Measurements from ENCODE around the gene ZNF462.
"Not testable (repeated sequence)": the region's sequence is repeated elsewhere in the genome, so short reads cannot be mapped to it uniquely, and the experiment has no call there.

ZNF462 gene

DNA sequence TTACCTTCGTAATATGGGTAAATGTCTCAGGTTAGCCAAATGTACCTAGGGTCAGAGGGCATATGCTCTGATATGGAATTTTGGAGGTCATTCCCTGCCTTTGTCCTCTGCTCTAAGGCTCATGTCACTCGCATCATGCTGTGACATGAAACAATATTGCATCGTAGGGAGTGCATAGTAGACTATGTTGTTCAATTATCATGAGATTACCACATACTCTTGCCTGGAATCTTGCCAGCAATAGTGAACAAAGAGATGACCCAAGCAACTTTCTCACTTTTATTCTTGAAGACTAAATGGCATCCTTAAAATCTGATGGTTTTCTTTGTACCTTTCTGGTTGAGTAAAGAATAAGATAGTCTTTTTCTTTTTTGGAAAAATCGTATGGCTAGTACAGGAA is 27.6 kb downstream of the ZNF462 start:
- in situ Hi-C loops (cut with HindIII; ENCODE audit: low sequenced_read_pairs): no loop called here
- TF ChIP-seq, protein P1, sequence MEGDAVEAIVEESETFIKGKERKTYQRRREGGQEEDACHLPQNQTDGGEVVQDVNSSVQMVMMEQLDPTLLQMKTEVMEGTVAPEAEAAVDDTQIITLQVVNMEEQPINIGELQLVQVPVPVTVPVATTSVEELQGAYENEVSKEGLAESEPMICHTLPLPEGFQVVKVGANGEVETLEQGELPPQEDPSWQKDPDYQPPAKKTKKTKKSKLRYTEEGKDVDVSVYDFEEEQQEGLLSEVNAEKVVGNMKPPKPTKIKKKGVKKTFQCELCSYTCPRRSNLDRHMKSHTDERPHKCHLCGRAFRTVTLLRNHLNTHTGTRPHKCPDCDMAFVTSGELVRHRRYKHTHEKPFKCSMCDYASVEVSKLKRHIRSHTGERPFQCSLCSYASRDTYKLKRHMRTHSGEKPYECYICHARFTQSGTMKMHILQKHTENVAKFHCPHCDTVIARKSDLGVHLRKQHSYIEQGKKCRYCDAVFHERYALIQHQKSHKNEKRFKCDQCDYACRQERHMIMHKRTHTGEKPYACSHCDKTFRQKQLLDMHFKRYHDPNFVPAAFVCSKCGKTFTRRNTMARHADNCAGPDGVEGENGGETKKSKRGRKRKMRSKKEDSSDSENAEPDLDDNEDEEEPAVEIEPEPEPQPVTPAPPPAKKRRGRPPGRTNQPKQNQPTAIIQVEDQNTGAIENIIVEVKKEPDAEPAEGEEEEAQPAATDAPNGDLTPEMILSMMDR (IDR thresholded peaks at IDR 0.05; ENCODE audit: low read depth, low read length): no peak
- no peak overlapping the region for H3K4me3 ChIP-seq (ENCODE audit: low read depth, low read length)
- DNase-seq (ENCODE audit: low read depth, low spot score): no peak

DNA sequence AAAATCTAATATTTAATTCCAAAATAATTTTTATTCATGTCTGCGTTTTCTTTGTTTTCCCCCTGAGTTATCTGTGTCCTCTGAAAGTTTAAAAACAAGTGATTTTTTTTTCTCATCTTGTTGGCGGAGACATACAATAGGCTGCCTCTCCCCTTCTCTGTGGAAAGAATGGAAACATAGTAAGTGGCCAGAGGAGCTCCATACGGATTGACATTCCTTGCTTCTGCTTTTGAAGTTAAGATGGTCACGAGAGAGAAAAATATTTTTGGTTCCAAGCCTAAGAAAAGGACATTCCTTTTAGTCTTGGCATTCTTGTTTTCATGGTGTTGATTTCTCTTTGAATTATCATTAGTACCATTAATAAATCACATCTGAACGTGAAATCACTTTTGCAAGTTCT is 28.3 kb downstream of the ZNF462 start:
- TF ChIP-seq, protein P1 (IDR thresholded peaks at IDR 0.05; ENCODE audit: low read depth, low read length): no peak
- in situ Hi-C loops (cut with HindIII; ENCODE audit: low sequenced_read_pairs): no loop called here
- no peak for DNase-seq (ENCODE audit: low read depth, low spot score)
- H3K4me3 ChIP-seq (ENCODE audit: low read depth, low read length): no peak overlapping the region

DNA sequence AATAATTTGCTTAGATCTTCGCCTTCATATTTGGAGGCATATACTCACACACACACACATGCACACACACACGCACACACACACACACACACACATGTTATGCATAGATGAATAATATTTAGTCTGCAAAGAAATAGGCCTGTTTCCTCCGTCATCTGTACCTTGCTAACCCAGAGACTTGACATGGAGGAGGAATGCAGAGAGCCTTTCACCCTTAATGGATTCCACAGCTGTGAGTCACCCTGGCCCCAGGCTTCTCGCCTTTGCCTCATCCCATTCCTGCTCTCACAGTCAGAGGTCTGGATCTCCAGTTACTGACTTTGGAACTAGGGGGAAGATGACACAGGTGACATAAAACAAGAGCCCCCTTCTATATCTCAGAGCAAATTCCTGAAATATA is 29.7 kb downstream of the ZNF462 start:
- in situ Hi-C loops (cut with HindIII; ENCODE audit: low sequenced_read_pairs): no loop called here
- TF ChIP-seq, protein P1 (IDR thresholded peaks at IDR 0.05; ENCODE audit: low read depth, low read length): no peak
- peak; percentile 96 for DNase-seq (ENCODE audit: low read depth, low spot score)
- no peak overlapping the region for H3K4me3 ChIP-seq (ENCODE audit: low read depth, low read length)

DNA sequence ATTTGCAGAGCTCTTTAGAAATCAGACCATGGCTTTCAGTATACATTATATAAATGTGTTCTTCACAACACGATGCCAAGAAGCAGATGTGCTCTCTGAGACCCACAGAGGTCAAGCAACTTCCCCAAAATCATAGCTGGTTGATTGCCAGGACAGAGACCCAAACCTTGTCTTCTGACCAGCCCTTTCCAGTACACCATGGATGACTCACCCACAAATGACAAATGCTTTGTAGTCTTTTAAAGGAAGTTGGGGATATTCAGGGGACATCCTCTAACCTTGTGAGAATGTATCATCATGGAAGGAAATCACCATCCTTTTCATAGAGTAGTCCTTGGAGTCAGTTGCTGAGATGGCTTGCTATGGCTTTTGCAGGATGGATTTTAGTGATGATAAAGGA is 30.1 kb downstream of the ZNF462 start:
- TF ChIP-seq, protein P1 (IDR thresholded peaks at IDR 0.05; ENCODE audit: low read depth, low read length): no peak
- in situ Hi-C loops (cut with HindIII; ENCODE audit: low sequenced_read_pairs): no loop called here
- no peak overlapping the region for H3K4me3 ChIP-seq (ENCODE audit: low read depth, low read length)
- DNase-seq (ENCODE audit: low read depth, low spot score): no peak

DNA sequence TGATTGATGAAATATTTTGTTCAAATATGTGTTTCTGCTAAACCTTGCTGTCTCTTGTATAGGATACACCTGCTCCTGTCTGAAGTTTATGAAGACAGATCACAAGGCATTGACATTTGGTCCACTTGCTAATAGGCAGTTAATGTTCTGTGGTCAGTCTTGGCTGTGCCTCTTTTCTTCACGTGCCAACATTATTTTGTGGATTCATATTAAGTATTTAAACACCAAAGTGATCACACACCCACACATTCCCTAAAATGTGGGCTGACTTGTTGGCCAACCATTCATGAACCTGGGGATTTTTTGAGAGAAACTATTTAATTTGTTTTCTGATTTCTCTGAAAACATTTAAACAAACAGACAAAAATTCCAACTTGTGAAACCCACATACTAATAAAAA is 33.7 kb downstream of the ZNF462 start:
- no peak for DNase-seq (ENCODE audit: low read depth, low spot score)
- TF ChIP-seq, protein P1 (IDR thresholded peaks at IDR 0.05; ENCODE audit: low read depth, low read length): no peak
- no peak overlapping the region for H3K4me3 ChIP-seq (ENCODE audit: low read depth, low read length)
- in situ Hi-C loops (cut with HindIII; ENCODE audit: low sequenced_read_pairs): no loop called here

DNA sequence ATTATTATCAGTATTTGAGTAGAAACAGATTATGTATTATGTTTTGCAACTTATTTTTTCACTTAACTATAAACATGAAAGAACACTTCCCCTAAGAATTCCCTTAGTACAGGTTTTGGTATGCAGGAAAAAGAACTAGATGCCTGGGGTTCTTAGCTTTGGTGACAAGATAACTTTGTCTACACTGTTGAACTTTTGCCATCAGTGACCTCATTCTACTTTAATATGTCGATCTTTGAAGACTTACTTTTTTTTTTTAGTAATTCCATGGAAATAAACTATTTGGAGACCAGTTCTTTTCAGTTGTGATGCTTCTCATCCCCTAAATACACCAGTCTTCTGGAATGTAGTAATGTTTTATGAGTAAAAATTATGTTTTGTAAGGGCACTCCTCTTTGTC is 34.3 kb downstream of the ZNF462 start:
- no peak for DNase-seq (ENCODE audit: low read depth, low spot score)
- TF ChIP-seq, protein P1 (IDR thresholded peaks at IDR 0.05; ENCODE audit: low read depth, low read length): no peak
- in situ Hi-C loops (cut with HindIII; ENCODE audit: low sequenced_read_pairs): no loop called here
- H3K4me3 ChIP-seq (ENCODE audit: low read depth, low read length): no peak overlapping the region

DNA sequence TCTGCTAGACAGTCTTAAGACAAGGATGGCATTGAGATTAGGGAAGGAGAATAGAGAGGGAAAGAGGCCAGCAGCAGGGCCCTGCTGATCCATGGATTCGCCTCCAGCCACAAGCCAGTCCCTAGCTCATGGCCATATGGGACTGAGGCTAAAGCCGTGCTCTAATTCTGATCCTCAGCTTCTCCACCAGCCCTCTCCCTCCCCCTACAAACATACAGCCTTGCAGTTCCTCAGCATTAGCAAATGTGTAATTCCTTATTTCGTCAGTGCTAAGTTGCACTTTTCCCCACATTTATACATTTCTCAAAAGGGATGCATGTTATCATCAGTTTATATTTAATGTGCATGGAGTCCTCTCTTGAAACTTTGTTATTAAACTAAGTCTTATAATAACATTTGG is 34.8 kb downstream of the ZNF462 start:
- no peak for DNase-seq (ENCODE audit: low read depth, low spot score)
- in situ Hi-C loops (cut with HindIII; ENCODE audit: low sequenced_read_pairs): no loop called here
- TF ChIP-seq, protein P1 (IDR thresholded peaks at IDR 0.05; ENCODE audit: low read depth, low read length): no peak
- no peak overlapping the region for H3K4me3 ChIP-seq (ENCODE audit: low read depth, low read length)

DNA sequence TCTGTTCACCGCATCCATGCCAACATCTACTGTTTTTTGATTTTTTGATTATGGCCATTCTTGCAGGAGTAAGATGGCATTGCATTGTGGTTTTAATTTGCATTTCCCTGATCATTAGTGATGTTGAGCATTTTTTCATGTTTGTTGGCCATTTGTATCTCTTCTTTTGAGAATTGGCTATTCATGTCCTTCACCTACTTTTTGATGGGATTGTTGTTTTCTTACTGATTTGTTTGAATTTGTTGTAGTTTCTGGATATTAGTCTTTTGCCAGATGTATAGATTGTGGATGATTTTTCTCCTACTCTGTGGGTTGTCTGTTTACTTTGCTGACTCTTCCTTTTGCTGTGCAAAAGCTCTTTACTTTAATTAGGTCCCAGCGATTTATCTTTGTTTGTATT is 37.6 kb downstream of the ZNF462 start:
- DNase-seq (ENCODE audit: low read depth, low spot score); H3K4me3 ChIP-seq (ENCODE audit: low read depth, low read length); in situ Hi-C loops (cut with HindIII; ENCODE audit: low sequenced_read_pairs): not testable (repeated sequence)

All from astrocyte of the spinal cord (primary cell).